ENCODE data around the gene CALML5.

CALML5 gene

GRCh38 chr10:5533098-5533731, 33.8 kb upstream of the CALML5 start:
- DNase-seq (ENCODE audit: low read depth in 2 of 2): no peak

DNA sequence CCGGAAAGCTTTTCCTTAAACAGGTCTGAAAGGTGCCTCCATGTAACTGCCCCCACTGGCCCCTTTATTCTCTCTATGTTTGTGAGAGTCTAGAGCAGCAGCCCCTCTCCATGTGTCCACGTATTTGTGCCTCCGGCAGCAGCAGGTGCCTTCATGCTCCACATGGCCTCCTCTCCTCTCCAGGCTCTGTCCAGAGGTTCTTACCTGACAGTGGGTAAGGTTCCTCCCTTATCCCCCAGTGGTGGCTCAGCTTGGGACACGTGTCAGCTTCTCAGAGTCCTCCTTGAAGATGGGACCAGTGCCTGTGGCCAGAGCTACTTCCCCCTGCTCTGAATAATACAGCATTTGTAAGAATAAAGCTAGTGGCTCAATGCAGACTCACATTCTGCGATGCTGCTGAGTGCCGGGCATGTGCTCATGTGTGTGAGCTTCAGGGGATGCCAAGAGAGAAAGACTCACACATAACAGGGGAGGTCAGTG, 33.3 kb upstream of the CALML5 start:
- DNase-seq (ENCODE audit: low read depth in 2 of 2): no peak

- no peak for DNase-seq (ENCODE audit: low read depth in 2 of 2)
Observed at GRCh38 chr10:5532307-5532605, 32.9 kb upstream of the CALML5 start.

GRCh38 chr10:5531558-5532306, 32.4 kb upstream of the CALML5 start:
- DNase-seq (ENCODE audit: low read depth in 2 of 2): no peak

DNA sequence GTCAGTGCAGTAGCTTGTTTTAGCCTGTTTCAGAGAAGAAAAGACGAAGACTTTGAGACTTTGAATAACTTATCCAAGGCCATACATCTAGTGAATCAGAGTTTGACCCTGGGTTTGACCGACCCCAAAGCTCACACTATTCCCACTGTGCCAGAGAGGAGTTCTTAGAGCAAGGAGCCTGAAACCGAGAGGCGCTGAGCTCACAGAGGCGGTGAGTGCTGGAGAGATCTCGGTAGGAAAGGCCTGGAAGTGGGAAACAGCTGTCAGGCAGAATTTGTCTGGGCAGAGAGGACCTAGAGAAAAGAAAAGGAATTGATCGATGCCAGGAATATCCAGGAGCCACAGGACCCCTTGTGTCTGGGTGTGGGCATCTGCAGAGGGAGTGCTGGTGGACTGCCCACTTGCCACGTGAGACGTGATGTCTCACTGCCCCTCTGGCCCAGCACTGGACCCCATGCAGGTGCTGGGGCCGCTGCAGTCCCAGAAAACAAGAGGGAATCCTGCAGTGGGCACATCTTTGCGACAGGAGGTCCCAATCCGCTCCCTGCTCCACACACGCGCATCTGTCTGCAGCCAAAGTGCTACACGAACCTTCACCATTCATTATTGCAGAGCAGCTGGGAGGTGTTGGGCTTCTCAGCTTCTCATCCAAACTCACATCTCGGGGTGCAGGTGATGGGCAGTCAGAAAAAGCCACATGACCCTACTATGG, 31.6 kb upstream of the CALML5 start:
- DNase-seq (ENCODE audit: low read depth in 2 of 2): no peak

DNA sequence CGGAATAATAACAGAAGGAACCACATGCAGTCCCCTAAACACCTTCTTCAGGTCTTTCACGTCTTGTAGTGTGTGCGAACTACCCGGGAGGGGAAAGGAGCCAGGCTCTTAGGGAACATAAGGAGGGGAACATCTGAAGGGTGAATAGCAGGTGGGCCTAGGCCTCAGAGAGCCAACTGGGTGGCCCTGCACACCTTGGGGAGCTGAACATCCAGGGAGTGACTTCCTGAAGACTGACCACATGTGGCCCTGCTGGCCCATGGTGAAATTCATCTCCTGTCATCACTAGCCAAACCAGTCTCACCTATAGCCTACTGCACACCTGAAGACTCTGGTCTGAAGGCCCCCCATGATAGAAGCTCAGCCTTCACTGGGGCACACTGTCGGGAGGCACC, 31.0 kb upstream of the CALML5 start:
- DNase-seq (ENCODE audit: low read depth in 2 of 2): no peak

DNA sequence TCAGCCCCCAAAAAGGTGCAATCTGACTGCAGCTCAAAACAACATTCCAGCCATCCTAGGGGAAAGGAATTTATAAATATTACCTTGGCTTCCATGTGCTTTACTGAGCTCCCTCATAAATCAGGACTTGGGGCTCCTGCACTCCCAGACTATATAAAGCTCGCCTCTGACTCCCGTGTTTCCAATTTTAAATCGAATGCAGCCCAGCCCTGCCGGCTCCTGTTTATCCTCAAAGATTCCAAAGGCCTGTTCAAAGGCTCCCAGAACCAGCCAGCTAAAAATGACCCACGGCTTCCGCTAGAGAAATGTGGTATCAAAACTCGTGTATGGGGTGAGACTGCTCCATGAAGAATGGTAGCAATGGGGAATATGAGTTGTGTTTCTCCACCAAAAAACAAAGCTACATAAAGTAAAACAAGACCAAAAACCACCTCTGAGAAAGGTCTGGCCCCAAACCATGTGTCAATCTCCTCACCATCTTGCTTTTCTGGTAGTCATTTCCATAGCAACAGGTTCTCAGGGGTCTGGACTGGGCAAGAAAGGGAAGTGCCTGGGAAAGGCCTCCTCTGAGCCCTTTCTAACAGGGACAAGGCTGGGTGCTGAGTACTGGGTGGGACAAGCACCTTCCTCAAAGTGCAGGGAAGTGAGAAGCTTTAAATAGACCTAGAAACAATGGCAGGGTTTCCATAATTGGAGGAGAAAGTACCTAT, 30.5 kb upstream of the CALML5 start:
- no peak for DNase-seq (ENCODE audit: low read depth in 2 of 2)

- no peak for DNase-seq (ENCODE audit: low read depth in 2 of 2)
Observed at GRCh38 chr10:5528989-5529701, 29.8 kb upstream of the CALML5 start.

DNA sequence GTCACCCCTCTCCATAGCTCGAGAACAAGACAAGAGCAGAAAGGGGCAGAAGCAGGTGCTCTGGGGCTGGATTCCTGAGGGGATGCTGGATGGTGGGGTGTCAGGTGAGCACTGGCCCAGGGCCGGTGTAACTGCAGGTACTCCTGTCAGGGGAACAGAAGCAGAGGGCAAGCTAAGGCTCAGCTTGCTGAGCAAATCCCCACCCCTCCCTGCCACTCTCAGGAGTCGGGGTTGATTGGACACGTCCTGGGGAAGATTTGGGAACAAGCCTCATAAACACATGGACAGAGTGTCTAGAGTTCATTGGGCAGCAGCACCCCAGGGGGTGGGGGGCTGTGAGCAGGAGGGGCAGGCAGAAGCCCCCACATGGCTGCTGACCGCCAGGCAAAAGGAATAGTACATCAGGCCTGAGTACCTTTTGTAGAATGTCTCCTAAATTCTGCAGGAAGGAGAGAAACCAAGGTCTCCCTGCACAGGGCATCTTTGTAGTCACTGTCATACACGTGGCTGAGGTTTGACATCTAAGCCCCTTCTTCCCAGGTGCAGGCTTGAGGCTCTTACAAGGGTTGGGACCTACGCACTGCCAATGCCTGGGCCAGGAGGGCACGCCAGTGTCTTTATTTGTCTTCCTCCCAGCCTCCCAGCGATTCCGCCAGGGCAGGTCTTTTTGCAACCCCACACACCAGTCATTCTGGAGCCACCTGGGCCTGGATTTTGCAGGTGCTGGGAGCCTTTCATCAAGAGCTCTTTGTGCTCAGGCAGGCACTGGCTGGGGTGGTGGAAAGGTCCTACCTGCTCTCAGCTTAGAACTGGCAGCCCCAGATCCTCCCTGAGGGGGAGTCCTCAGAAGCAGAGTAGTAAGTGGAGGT, 28.2 kb upstream of the CALML5 start:
- no peak for DNase-seq (ENCODE audit: low read depth in 2 of 2)

DNA sequence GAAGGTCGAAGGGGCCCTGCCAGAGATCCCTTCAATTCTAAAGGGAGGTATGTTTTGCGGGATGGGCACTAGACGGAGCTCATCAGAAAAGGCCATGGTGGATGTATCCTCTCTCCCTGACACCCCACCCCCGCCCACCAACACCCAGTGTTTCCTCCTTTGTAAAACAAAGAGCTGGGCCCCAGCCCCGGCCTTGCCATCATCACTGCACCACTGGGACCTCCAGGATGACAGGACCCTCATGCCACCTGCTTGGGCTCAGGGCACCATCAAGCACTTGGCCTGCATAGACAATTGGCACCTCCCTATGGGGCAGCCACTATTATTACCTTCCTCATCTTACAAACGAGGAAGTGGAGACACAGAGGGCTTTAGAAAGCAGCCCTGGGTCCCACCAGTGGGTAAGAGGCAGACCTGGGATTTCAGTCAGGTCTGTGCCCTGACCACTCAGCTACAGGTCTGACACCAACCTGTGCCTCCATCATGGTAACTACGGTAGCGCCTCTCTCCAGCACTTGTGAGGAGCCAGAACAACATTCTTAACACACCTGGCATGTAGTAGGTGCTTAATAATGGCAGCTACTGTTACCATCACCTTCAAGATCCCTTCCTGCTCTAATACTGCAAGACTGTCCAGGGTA, 27.4 kb upstream of the CALML5 start:
- DNase-seq (ENCODE audit: low read depth in 2 of 2): no peak

DNA sequence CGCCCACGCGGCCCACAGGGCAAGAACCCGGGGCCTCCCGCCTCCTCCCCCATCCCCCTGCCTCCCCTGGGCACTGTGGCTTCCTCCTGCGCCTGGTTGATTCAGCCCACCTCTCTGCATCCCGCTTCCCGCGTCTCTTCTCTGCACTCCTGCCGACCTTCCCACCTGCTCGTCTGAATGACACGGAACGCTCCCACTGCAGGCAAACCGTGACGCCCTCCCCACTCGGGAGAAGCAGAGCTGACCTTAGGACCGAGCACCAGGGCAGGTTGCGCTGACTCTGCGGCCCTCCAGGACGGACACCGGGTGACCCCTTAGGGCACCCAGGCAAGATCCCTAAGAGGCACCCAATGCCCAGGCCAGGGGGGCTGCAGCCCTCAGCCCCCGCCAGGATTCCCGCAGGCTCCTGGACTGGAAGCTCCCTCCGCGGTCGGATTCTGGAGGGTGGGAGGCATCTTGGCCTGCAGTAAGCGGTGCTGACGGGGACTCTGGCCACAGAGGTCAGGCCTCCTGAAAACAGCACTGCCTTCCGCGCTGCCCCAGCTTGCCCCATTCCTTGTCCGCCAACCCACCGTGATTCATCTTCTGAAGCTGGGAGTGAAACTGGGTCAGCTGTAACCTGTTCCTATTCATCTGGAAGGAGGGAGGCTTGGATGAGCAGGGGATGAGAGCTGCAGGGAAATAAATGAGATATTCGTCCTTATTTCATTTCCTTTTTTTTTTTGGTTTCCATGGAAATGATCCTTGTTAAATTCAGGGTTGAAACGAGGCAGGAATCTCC, 26.4 kb upstream of the CALML5 start:
- no peak for DNase-seq (ENCODE audit: low read depth in 2 of 2)

- DNase-seq (ENCODE audit: low read depth in 2 of 2): no peak
Observed at GRCh38 chr10:5524641-5525560, 25.5 kb upstream of the CALML5 start, which contains the start of gene CALML3. Gene CALML3 (plus strand): TSS chr10:5524961. CDS start chr10:5525086, 125 bp downstream.

- DNase-seq (ENCODE audit: low read depth in 2 of 2): no peak
Observed at GRCh38 chr10:5523796-5524574, 24.6 kb upstream of the CALML5 start.

DNA sequence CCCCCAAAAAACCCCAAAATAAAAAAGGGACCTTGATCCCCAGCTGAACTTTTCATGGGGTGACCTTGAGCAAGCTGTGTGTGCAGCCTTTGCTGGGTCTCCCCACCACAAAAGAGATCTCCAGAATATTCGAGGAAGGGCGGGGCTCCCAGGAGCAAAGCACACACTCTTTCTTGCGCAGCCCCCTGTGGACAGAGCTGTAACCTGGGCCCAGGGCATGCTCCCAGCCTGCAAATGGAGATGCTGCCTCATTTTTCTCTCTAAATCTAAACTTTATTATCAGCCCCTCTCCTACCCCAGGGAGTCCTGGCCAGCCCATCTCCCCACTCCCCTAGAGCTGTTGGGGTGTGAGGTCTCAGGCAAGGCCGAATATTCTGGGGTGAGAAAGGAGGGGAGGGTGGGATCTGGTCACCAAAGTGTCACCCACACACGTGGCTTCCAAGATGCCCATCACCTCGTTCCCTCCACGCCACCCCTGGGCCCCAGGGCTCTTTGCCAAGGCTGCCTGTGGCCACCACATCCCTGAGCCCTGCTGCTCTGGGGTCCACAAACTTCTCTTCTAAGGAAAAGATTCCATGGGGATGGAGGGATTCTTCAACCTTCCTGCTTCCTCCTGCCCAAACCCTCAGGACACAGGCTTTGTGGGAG, 23.7 kb upstream of the CALML5 start:
- DNase-seq (ENCODE audit: low read depth in 2 of 2): no peak

DNA sequence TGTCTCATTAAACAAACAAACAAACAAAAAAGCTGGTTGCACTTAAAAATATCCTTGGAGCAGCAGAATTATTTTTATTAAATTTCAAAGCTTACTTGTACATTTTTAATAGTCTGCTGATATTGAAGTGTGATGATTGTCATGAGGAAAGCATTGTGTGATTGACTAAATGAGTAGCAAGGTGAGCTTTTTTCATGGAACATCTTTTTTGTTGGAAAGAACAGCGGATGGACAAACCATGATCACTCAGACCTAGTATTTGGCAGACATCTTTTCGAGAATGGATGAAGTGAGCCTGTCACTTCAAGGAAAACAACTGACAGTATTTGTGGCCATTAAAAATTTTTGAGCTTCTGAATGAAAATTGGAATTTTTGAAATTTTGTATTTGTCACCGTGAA, 19.7 kb upstream of the CALML5 start:
- DNase-seq (ENCODE audit: low read depth in 2 of 2): no peak

GRCh38 chr10:5518143-5518542, 18.8 kb upstream of the CALML5 start:
- no peak for DNase-seq (ENCODE audit: low read depth in 2 of 2)

GRCh38 chr10:5517546-5517945, 18.2 kb upstream of the CALML5 start:
- no peak for DNase-seq (ENCODE audit: low read depth in 2 of 2)

Measured in stimulated activated CD8-positive, alpha-beta memory T cell treated with anti-CD3 and anti-CD28 coated beads, Interleukin-15, amount 100 ng/mL, for 4 hours (primary cell).